ENCODE results near the gene FARS2.
A peak's percentile ranks its signal among the peaks of the same experiment; 100 is the strongest.
"Not testable (repeated sequence)": the region's sequence is repeated elsewhere in the genome, so short reads cannot be mapped to it uniquely, and the experiment has no call there.

FARS2 gene

GRCh38 chr6:5682530-5682929 lies 421.2 kb downstream of the FARS2 start:
- FAIRE-seq, result no peak
- no peak for DNase-seq (ENCODE audit: low spot score)

- FAIRE-seq; DNase-seq (ENCODE audit: low spot score): not testable (repeated sequence)
These were observed 422.4 kb downstream of the FARS2 start for GRCh38 chr6:5683747-5684146.

- FAIRE-seq (no peak), DNase-seq (ENCODE audit: low spot score) (no peak)
These were observed 423.2 kb downstream of the FARS2 start for GRCh38 chr6:5684320-5685053.

GRCh38 chr6:5693225-5694145 lies 432.2 kb downstream of the FARS2 start:
- FAIRE-seq, result no peak
- no peak for DNase-seq (ENCODE audit: low spot score)

- DNase-seq (ENCODE audit: low spot score) (peak; percentile 9), FAIRE-seq (no peak)
These were observed 434.2 kb downstream of the FARS2 start for GRCh38 chr6:5695260-5696245.

- DNase-seq (ENCODE audit: low spot score) (no peak), FAIRE-seq (no peak)
These were observed 436.2 kb downstream of the FARS2 start for GRCh38 chr6:5697508-5697907.

- FAIRE-seq (no peak), DNase-seq (ENCODE audit: low spot score) (no peak)
These were observed 437.0 kb downstream of the FARS2 start for GRCh38 chr6:5698318-5698717.

- not testable (repeated sequence) for DNase-seq (ENCODE audit: low spot score); FAIRE-seq
These were observed 437.8 kb downstream of the FARS2 start for GRCh38 chr6:5699064-5699463.

GRCh38 chr6:5701174-5701573 lies 439.9 kb downstream of the FARS2 start:
- FAIRE-seq (no peak), DNase-seq (ENCODE audit: low spot score) (no peak)

- FAIRE-seq (no peak), DNase-seq (ENCODE audit: low spot score) (no peak)
These were observed 443.4 kb downstream of the FARS2 start for GRCh38 chr6:5704708-5705107.

GRCh38 chr6:5705252-5705651 lies 443.9 kb downstream of the FARS2 start:
- no peak for FAIRE-seq
- DNase-seq (ENCODE audit: low spot score), result no peak

- FAIRE-seq (no peak), DNase-seq (ENCODE audit: low spot score) (no peak)
These were observed 445.1 kb downstream of the FARS2 start for GRCh38 chr6:5706124-5707033.

GRCh38 chr6:5707281-5708045 lies 446.1 kb downstream of the FARS2 start:
- DNase-seq (ENCODE audit: low spot score) (no peak), FAIRE-seq (no peak)

- no peak for FAIRE-seq
These were observed 449.2 kb downstream of the FARS2 start for GRCh38 chr6:5710516-5710915.

GRCh38 chr6:5710936-5711335 lies 449.6 kb downstream of the FARS2 start:
- DNase-seq (ENCODE audit: low spot score) (no peak), FAIRE-seq (no peak)

More at GRCh38 chr6:5710516-5710915, 449.2 kb downstream of the FARS2 start:
- no peak for DNase-seq (ENCODE audit: low spot score)

- FAIRE-seq, result no peak
- no peak for DNase-seq (ENCODE audit: low spot score)
These were observed 451.3 kb downstream of the FARS2 start for GRCh38 chr6:5712349-5713215.

- no peak for DNase-seq (ENCODE audit: low spot score)
- FAIRE-seq, result no peak
These were observed 452.2 kb downstream of the FARS2 start for GRCh38 chr6:5713519-5713918.

- FAIRE-seq (no peak), DNase-seq (ENCODE audit: low spot score) (no peak)
These were observed 457.1 kb downstream of the FARS2 start for GRCh38 chr6:5718231-5718947.
